Subcutaneous adipose tissue (tissue), 4 donors: ENCODE data around the gene MAPT. TPM values are rescaled to one million over a fixed set of nuclear protein-coding genes. Genes with fewer than 3 reads are reported as not detected.

ENCODE experiments used
- CTCF ChIP-seq: fragments of 450-650 bp; IDR thresholded peaks from one replicate; pipeline ENCODE4 v1.5.1; 2016; ENCODE audit warnings: low read depth, mild to moderate bottlenecking, control low read depth, antibody characterized with exemption, moderate library complexity
- total RNA-seq, 4 donors: library from RNA; depleted of rRNA; stranded (reverse); fragments of >200 nt; gene quantifications; one replicate each; pipeline ENCODE4 v1.1.0, GENCODE V29; 2016

The MAPT gene
- total RNA-seq, 4 donors from 2014 or later: 5.3 to 21.3 (median 9.4) TPM

- TF ChIP-seq CTCF: no peak
Measured at GRCh38 chr17:46046957-46047356, 152.6 kb downstream of the MAPT start.

- TF ChIP-seq CTCF: no peak
Measured at GRCh38 chr17:46047398-46047797, 153.0 kb downstream of the MAPT start.

- no peak for TF ChIP-seq CTCF
Measured at GRCh38 chr17:46047856-46048255, 153.5 kb downstream of the MAPT start.

- no peak for TF ChIP-seq CTCF
Measured at GRCh38 chr17:46049656-46050055, 155.3 kb downstream of the MAPT start.

GRCh38 chr17:46053911-46054534 lies 159.7 kb downstream of the MAPT start:
- no peak for TF ChIP-seq CTCF

GRCh38 chr17:46056800-46057304 lies 162.5 kb downstream of the MAPT start:
- no peak for TF ChIP-seq CTCF

GRCh38 chr17:46057366-46057765 lies 163.0 kb downstream of the MAPT start:
- TF ChIP-seq CTCF: no peak
